ENCODE results near the gene ACTMAP.

The ACTMAP gene

GRCh38 chr19:40742477-40742876 lies 7.8 kb downstream of the ACTMAP start:
- Histone ChIP-seq H3K9me3 (ENCODE audit: control insufficient read depth, insufficient read depth, low read depth, low read length) (no peaks in the 10 kb centered on the region), H3K36me3 (ENCODE audit: control insufficient read depth in 2 of 2, insufficient read depth in 1 of 2, low read length in 2 of 2) (peaks cover 57 to 64% of the 10 kb centered on the region in 2 experiments), H3K4me1 (ENCODE audit: control insufficient read depth, insufficient read depth, low read length) (no peaks in the 10 kb centered on the region), H3K4me3 (ENCODE audit: low read depth, low read length) (no peak overlapping the region), H3K27ac (ENCODE audit: extremely low read depth, low read depth, low read length) (no peak overlapping the region)
- no peak for TF ChIP-seq ZBTB20 (tag by site-specific recombination; IDR thresholded peaks at IDR 0.05)
- TF ChIP-seq HIC1 (tag by site-specific recombination; IDR thresholded peaks at IDR 0.05) = peak; percentile 46; the same call in 1 of the 2 replicates
- ChIA-PET CTCF (interaction anchor here (0.6 to 3.3 kb wide), 11 partner anchors 12 to 433 kb away, joined by 3 to 23 read pairs (median 4); partner anchors contain the start of genes COQ8B and ITPKC), POLR2A (interaction anchor here (0.6 to 4.3 kb wide), 8 partner anchors 8 to 79 kb away, joined by 3 to 30 read pairs (median 5); partner anchors contain the start of genes ACTMAP, RAB4B and SNRPA)

GRCh38 chr19:40741527-40742390 lies 8.5 kb downstream of the ACTMAP start:
- H3K4me3 ChIP-seq (ENCODE audit: low read depth, low read length) = no peak overlapping the region
- TF ChIP-seq BCL11A (tag by site-specific recombination; IDR thresholded peaks at IDR 0.05; ENCODE audit: low read depth) (no peak; the same call in 1 of the 2 replicates), ZBTB26 (tag by site-specific recombination; optimal IDR thresholded peaks at IDR 0.05) (no peak), HIC1 (tag by site-specific recombination; IDR thresholded peaks at IDR 0.05) (0 out of 2 replicates have a peak, but pooled peaks have one; percentile 27), ZBTB21 (tag by site-specific recombination; IDR thresholded peaks at IDR 0.05) (0 out of 2 replicates have a peak, but pooled peaks have one; percentile 12), ZNF175 (tag by site-specific recombination; IDR thresholded peaks at IDR 0.05) (no peak), SALL2 (tag by site-specific recombination; IDR thresholded peaks at IDR 0.05; ENCODE audit: borderline replicate concordance) (no peak), ZBTB17 (tag by site-specific recombination; IDR thresholded peaks at IDR 0.05) (no peak), ZIC2 (tag by site-specific recombination; IDR thresholded peaks at IDR 0.05) (no peak)
- ChIA-PET POLR2A (interaction anchor here (0.5 to 4.3 kb wide), 13 partner anchors 9 to 290 kb away, joined by 3 to 30 read pairs (median 3); partner anchors contain the start of genes ACTMAP, RAB4B and SNRPA), CTCF (interaction anchor here (0.6 to 3.3 kb wide), 9 partner anchors 11 to 271 kb away, joined by 3 to 23 read pairs (median 4); partner anchors contain the start of genes COQ8B and ITPKC)
- no peak overlapping the region for H3K27ac ChIP-seq (ENCODE audit: extremely low read depth, low read depth, low read length)
- H3K4me1 ChIP-seq (ENCODE audit: control insufficient read depth, insufficient read depth, low read length) = no peaks in the 10 kb centered on the region
- H3K9me3 ChIP-seq (ENCODE audit: control insufficient read depth, insufficient read depth, low read depth, low read length) = no peaks in the 10 kb centered on the region
- H3K36me3 ChIP-seq (ENCODE audit: control insufficient read depth in 2 of 2, insufficient read depth in 1 of 2, low read length in 2 of 2) = peaks cover 57 to 67% of the 10 kb centered on the region in 2 experiments

- peak overlapping the region; percentile 53; the same call in 1 of the 2 replicates for H3K27ac ChIP-seq (ENCODE audit: extremely low read depth, low read depth, low read length)
- ChIA-PET CTCF (interaction anchor here (0.6 to 0.7 kb wide), 2 partner anchors 83 to 106 kb away, joined by 3 read pairs; no protein-coding TSS in a partner anchor), POLR2A (interaction anchor here (0.6 to 4.3 kb wide), 7 partner anchors 10 to 686 kb away, joined by 3 to 30 read pairs (median 3); partner anchors contain the start of genes ACTMAP, B3GNT8, RAB4B and SNRPA)
- TF ChIP-seq SP7 (tag by site-specific recombination; IDR thresholded peaks at IDR 0.05) = peak; percentile 86
- peak; percentile 27; the same call in 1 of the 2 replicates for TF ChIP-seq ZNF335 (tag by site-specific recombination; conservative IDR thresholded peaks at IDR 0.05)
- TF ChIP-seq ZBTB17 (tag by site-specific recombination; IDR thresholded peaks at IDR 0.05) = peak; percentile 18; the same call in 1 of the 2 replicates
- peak; percentile 10; the same call in 1 of the 2 replicates for TF ChIP-seq KLF1 (tag by site-specific recombination; IDR thresholded peaks at IDR 0.05)
- TF ChIP-seq ZBTB20 (tag by site-specific recombination; IDR thresholded peaks at IDR 0.05) = no peak
- peaks cover 56 to 75% of the 10 kb centered on the region in 2 experiments for H3K36me3 ChIP-seq (ENCODE audit: control insufficient read depth in 2 of 2, insufficient read depth in 1 of 2, low read length in 2 of 2)
- no peak overlapping the region for H3K4me3 ChIP-seq (ENCODE audit: low read depth, low read length)
- no peaks in the 10 kb centered on the region for H3K4me1 ChIP-seq (ENCODE audit: control insufficient read depth, insufficient read depth, low read length)
- no peaks in the 10 kb centered on the region for H3K9me3 ChIP-seq (ENCODE audit: control insufficient read depth, insufficient read depth, low read depth, low read length)
Observed at GRCh38 chr19:40740747-40741146, 9.5 kb downstream of the ACTMAP start.
